Liver (tissue), 9 donors: ENCODE results near the gene GRID1. TPM values are rescaled to one million over a fixed set of nuclear protein-coding genes. Genes with fewer than 3 reads are reported as not detected.

Experiments used
- DNase-seq: peaks from one replicate; pipeline ENCODE4 v3.0.0-alpha.2; 2017; ENCODE audit warnings: low spot score
- H3K27ac ChIP-seq, 2 donors: one replicate each; pipeline ENCODE4 v1.7.0; 2013; ENCODE audit warnings: inconsistent platforms in 2 of 2, low read length in 2 of 2, control low read depth in 1 of 2, low read depth in 1 of 2, mild to moderate bottlenecking in 1 of 2
- H3K27me3 ChIP-seq, 4 donors: one replicate each; pipeline versions ENCODE4 v1.6.1 to v1.7.0; 2013; ENCODE audit warnings: low read length in 3 of 4, inconsistent platforms in 1 of 4, mild to moderate bottlenecking in 1 of 4, moderate library complexity in 1 of 4; ENCODE audit not compliant: control insufficient read depth in 4 of 4, insufficient read depth in 4 of 4
- H3K36me3 ChIP-seq, 4 donors: one replicate each; pipeline versions ENCODE4 v1.6.1 to v1.7.0; 2013; ENCODE audit warnings: low read length in 3 of 4, mild to moderate bottlenecking in 3 of 4, low read depth in 1 of 4, moderate library complexity in 1 of 4; ENCODE audit not compliant: control insufficient read depth in 4 of 4, insufficient read depth in 3 of 4
- H3K4me1 ChIP-seq, 4 donors: one replicate each; pipeline versions ENCODE4 v1.6.1 to v1.7.0; 2013; ENCODE audit warnings: low read length in 3 of 4, mild to moderate bottlenecking in 3 of 4, moderate library complexity in 1 of 4; ENCODE audit not compliant: control insufficient read depth in 4 of 4, insufficient read depth in 4 of 4
- H3K4me3 ChIP-seq, 3 donors: one replicate each; pipeline versions ENCODE4 v1.6.1 to v1.7.0; 2013; ENCODE audit warnings: low read length in 3 of 3, control low read depth in 1 of 3, low read depth in 1 of 3, mild to moderate bottlenecking in 1 of 3
- H3K9ac ChIP-seq, 2 donors: one replicate each; pipeline ENCODE4 v1.7.0; 2013; ENCODE audit warnings: low read length in 2 of 2, mild to moderate bottlenecking in 2 of 2, moderate library complexity in 2 of 2, control low read depth in 1 of 2, low read depth in 1 of 2
- H3K9me3 ChIP-seq, 4 donors: one replicate each; pipeline versions ENCODE4 v1.6.1 to v1.7.0; 2013; ENCODE audit warnings: low read length in 3 of 4; ENCODE audit not compliant: control insufficient read depth in 4 of 4
- EGR1 ChIP-seq, 2 donors: IDR thresholded peaks; 2 replicates each; pipeline ENCODE4 v1.6.1; 2016 to 2018; ENCODE audit warnings: antibody characterized with exemption in 2 of 2, low read depth in 2 of 2
- FOXA1 ChIP-seq: IDR thresholded peaks from 2 replicates; pipeline ENCODE4 v1.6.1; 2016; ENCODE audit warnings: antibody characterized with exemption
- FOXA2 ChIP-seq: IDR thresholded peaks from 2 replicates; pipeline ENCODE4 v1.6.1; 2016; ENCODE audit warnings: antibody characterized with exemption
- GABPA ChIP-seq, 2 donors: IDR thresholded peaks in 1 of 2; conservative IDR thresholded peaks in 1 of 2; 2 replicates each; pipeline ENCODE4 v1.6.1; 2016; ENCODE audit warnings: antibody characterized with exemption in 2 of 2, mild to moderate bottlenecking in 1 of 2, moderate library complexity in 1 of 2
- HNF4A ChIP-seq, 2 donors: conservative IDR thresholded peaks; 2 replicates each; pipeline ENCODE4 v1.6.1; 2016; ENCODE audit warnings: antibody characterized with exemption in 2 of 2, mild to moderate bottlenecking in 2 of 2
- HNF4G ChIP-seq: IDR thresholded peaks from 2 replicates; pipeline ENCODE4 v1.6.1; 2016; ENCODE audit warnings: antibody characterized with exemption
- JUND ChIP-seq, 2 donors: IDR thresholded peaks; 2 replicates each; pipeline ENCODE4 v1.6.1; 2016; ENCODE audit warnings: antibody characterized with exemption in 2 of 2
- NR2F2 ChIP-seq: IDR thresholded peaks from 2 replicates; pipeline ENCODE4 v1.6.1; 2016; ENCODE audit warnings: antibody characterized with exemption
- RAD21 ChIP-seq, 2 donors: IDR thresholded peaks; 2 replicates each; pipeline ENCODE4 v1.6.1; 2016; ENCODE audit warnings: antibody characterized with exemption in 2 of 2, mild to moderate bottlenecking in 2 of 2
- RXRA ChIP-seq, 2 donors: IDR thresholded peaks; 2 replicates each; pipeline ENCODE4 v1.6.1; 2017 to 2018; ENCODE audit warnings: antibody characterized with exemption in 2 of 2, mild to moderate bottlenecking in 1 of 2
- SP1 ChIP-seq: IDR thresholded peaks from 2 replicates; pipeline ENCODE4 v1.6.1; 2018; ENCODE audit warnings: antibody characterized with exemption, mild to moderate bottlenecking
- TAF1 ChIP-seq: conservative IDR thresholded peaks from 2 replicates; pipeline ENCODE4 v1.6.1; 2016; ENCODE audit warnings: antibody characterized with exemption, mild to moderate bottlenecking
- YY1 ChIP-seq: IDR thresholded peaks from 2 replicates; pipeline ENCODE4 v1.6.1; 2016; ENCODE audit warnings: antibody characterized with exemption, mild to moderate bottlenecking
- WGBS: extraction: QIAGEN DNeasy Blood & Tissue Kit; methylation state at CpG from one replicate; pipeline ENCODE4 v1.1.7; 2013; 5-methylcytosine and 5-hydroxymethylcytosine counted together
- polyA plus RNA-seq, 2 donors: library from polyadenylated mRNA; stranded (reverse) in 1 of 2; unstranded in 1 of 2; fragments of 200-250 nt in 1 of 2; fragments of >200 nt in 1 of 2; fragmentation: Nextera tagmentation in 1 of 2; extraction: Ambion mirVana in 1 of 2; gene quantifications; one replicate each; pipeline versions ENCODE4 v1.2.1 to v1.2.3, GENCODE V29; 2013 to 2015
- total RNA-seq, 2 donors: library from RNA; depleted of rRNA; stranded (reverse); fragments of >200 nt; gene quantifications; one replicate each; pipeline ENCODE4 v1.2.3, GENCODE V29; 2014
- TF ChIP-seq, protein P1 (sequence below): IDR thresholded peaks from 2 replicates; pipeline ENCODE4 v1.6.1; 2016; ENCODE audit warnings: antibody characterized with exemption, mild to moderate bottlenecking
- TF ChIP-seq, protein P2 (sequence below): IDR thresholded peaks from 2 replicates; pipeline ENCODE4 v1.6.1; 2016; ENCODE audit warnings: antibody characterized with exemption
- TF ChIP-seq, protein P3 (sequence below): IDR thresholded peaks from 2 replicates; pipeline ENCODE4 v1.6.1; 2016; ENCODE audit warnings: antibody characterized with exemption
- TF ChIP-seq, protein P4 (sequence below): IDR thresholded peaks from 2 replicates; pipeline ENCODE4 v1.6.1; 2016; ENCODE audit warnings: antibody characterized with exemption
- TF ChIP-seq, protein P5 (sequence below): fragments of 150-350 bp; IDR thresholded peaks from 2 replicates; pipeline ENCODE4 v1.5.1; 2017; ENCODE audit warnings: improper control_type of control experiment, low read depth, low read length; ENCODE audit not compliant: missing input control
- donor health status: healthy.
- donor health status: healthy.
- donor health status: healthy.
- donor health status: healthy.
- donor health status: healthy.

The GRID1 gene
- total and polyA plus RNA-seq, 4 donors: 0.09 to 0.17 (median 0.14) TPM; not detected in 1

DNA sequence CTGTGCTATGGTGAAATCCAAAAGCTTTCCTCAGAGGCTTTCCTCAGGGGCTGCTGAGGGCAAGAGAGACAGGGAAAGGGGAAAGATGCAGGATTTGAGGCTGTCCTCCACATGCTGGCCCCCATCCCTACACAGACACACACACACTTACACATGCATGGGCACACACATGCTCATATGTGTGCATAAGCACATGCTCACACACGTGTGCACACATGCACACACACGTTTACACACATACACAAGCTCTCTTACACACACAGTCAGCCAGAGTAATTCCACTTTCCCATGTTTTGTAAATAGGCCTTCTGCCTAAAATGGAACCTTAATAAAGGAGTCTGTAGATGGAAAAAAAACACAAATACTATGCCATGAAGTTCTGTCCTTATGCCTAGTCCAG is 312.9 kb downstream of the GRID1 start:
- H3K9ac ChIP-seq: no peak overlapping the region
- no peaks in the 10 kb centered on the region for H3K9me3 ChIP-seq
- no peak for TF ChIP-seq SP1
- TF ChIP-seq HNF4G: no peak
- TF ChIP-seq, protein P1, sequence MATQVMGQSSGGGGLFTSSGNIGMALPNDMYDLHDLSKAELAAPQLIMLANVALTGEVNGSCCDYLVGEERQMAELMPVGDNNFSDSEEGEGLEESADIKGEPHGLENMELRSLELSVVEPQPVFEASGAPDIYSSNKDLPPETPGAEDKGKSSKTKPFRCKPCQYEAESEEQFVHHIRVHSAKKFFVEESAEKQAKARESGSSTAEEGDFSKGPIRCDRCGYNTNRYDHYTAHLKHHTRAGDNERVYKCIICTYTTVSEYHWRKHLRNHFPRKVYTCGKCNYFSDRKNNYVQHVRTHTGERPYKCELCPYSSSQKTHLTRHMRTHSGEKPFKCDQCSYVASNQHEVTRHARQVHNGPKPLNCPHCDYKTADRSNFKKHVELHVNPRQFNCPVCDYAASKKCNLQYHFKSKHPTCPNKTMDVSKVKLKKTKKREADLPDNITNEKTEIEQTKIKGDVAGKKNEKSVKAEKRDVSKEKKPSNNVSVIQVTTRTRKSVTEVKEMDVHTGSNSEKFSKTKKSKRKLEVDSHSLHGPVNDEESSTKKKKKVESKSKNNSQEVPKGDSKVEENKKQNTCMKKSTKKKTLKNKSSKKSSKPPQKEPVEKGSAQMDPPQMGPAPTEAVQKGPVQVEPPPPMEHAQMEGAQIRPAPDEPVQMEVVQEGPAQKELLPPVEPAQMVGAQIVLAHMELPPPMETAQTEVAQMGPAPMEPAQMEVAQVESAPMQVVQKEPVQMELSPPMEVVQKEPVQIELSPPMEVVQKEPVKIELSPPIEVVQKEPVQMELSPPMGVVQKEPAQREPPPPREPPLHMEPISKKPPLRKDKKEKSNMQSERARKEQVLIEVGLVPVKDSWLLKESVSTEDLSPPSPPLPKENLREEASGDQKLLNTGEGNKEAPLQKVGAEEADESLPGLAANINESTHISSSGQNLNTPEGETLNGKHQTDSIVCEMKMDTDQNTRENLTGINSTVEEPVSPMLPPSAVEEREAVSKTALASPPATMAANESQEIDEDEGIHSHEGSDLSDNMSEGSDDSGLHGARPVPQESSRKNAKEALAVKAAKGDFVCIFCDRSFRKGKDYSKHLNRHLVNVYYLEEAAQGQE: no peak
- TF ChIP-seq, protein P2, sequence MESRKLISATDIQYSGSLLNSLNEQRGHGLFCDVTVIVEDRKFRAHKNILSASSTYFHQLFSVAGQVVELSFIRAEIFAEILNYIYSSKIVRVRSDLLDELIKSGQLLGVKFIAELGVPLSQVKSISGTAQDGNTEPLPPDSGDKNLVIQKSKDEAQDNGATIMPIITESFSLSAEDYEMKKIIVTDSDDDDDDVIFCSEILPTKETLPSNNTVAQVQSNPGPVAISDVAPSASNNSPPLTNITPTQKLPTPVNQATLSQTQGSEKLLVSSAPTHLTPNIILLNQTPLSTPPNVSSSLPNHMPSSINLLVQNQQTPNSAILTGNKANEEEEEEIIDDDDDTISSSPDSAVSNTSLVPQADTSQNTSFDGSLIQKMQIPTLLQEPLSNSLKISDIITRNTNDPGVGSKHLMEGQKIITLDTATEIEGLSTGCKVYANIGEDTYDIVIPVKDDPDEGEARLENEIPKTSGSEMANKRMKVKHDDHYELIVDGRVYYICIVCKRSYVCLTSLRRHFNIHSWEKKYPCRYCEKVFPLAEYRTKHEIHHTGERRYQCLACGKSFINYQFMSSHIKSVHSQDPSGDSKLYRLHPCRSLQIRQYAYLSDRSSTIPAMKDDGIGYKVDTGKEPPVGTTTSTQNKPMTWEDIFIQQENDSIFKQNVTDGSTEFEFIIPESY: no peak
- TF ChIP-seq, protein P3, sequence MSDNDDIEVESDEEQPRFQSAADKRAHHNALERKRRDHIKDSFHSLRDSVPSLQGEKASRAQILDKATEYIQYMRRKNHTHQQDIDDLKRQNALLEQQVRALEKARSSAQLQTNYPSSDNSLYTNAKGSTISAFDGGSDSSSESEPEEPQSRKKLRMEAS: no peak
- TF ChIP-seq GABPA (IDR thresholded peaks at IDR 0.05 in 1 of 2, conservative IDR thresholded peaks at IDR 0.05 in 1 of 2): no peak
- no peak for TF ChIP-seq FOXA2
- H3K4me1 ChIP-seq: no peaks in the 10 kb centered on the region
- H3K27ac ChIP-seq: no peak overlapping the region
- DNase-seq: no peak
- no peaks in the 10 kb centered on the region for H3K27me3 ChIP-seq
- no peaks in the 10 kb centered on the region for H3K36me3 ChIP-seq
- no peak overlapping the region for H3K4me3 ChIP-seq
- 73% methylated on average over 2 of the region's 2 CpGs for WGBS

DNA sequence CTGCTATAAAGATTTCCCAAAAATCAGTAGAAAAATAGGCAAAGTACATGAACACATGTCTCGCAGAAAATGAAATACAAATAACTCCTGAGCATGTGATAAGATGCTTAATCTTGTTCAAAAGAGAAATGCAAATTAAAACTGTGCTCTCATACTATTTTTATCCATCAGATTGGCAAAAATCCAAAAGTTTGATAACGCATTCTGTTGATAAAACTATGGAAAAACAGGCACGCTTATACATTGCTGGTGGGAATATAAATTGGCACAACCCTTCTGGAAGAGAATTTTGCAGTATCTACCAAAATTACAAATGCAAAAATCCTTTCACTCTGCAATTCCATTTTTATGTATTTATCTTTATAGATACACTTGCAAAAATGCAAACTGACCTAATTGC is 315.0 kb downstream of the GRID1 start:
- Histone ChIP-seq H3K36me3 (no peaks in the 10 kb centered on the region), H3K4me1 (no peaks in the 10 kb centered on the region), H3K9me3 (no peaks in the 10 kb centered on the region), H3K4me3 (no peak overlapping the region), H3K27ac (no peak overlapping the region), H3K27me3 (no peaks in the 10 kb centered on the region), H3K9ac (no peak overlapping the region)
- TF ChIP-seq HNF4G (no peak), TAF1 (no peak), YY1 (no peak), SP1 (no peak), NR2F2 (no peak), RAD21 (IDR thresholded peaks at IDR 0.05) (no peak), JUND (IDR thresholded peaks at IDR 0.05) (no peak), EGR1 (IDR thresholded peaks at IDR 0.05; ENCODE audit: low read depth in 2 of 2) (no peak), RXRA (IDR thresholded peaks at IDR 0.05) (no peak), FOXA1 (no peak), GABPA (IDR thresholded peaks at IDR 0.05 in 1 of 2, conservative IDR thresholded peaks at IDR 0.05 in 1 of 2) (no peak), FOXA2 (no peak), HNF4A (conservative IDR thresholded peaks at IDR 0.05) (no peak)
- TF ChIP-seq, protein P1: no peak
- TF ChIP-seq, protein P3: no peak
- TF ChIP-seq, protein P4, sequence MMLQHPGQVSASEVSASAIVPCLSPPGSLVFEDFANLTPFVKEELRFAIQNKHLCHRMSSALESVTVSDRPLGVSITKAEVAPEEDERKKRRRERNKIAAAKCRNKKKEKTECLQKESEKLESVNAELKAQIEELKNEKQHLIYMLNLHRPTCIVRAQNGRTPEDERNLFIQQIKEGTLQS: no peak
- TF ChIP-seq, protein P5, sequence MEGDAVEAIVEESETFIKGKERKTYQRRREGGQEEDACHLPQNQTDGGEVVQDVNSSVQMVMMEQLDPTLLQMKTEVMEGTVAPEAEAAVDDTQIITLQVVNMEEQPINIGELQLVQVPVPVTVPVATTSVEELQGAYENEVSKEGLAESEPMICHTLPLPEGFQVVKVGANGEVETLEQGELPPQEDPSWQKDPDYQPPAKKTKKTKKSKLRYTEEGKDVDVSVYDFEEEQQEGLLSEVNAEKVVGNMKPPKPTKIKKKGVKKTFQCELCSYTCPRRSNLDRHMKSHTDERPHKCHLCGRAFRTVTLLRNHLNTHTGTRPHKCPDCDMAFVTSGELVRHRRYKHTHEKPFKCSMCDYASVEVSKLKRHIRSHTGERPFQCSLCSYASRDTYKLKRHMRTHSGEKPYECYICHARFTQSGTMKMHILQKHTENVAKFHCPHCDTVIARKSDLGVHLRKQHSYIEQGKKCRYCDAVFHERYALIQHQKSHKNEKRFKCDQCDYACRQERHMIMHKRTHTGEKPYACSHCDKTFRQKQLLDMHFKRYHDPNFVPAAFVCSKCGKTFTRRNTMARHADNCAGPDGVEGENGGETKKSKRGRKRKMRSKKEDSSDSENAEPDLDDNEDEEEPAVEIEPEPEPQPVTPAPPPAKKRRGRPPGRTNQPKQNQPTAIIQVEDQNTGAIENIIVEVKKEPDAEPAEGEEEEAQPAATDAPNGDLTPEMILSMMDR: no peak
- TF ChIP-seq, protein P2: no peak
- WGBS: 90% methylated on average over 3 of the region's 3 CpGs
- DNase-seq: no peak
